Rectal smooth muscle tissue (tissue), 1 donor: Measurements from ENCODE around the gene LHFPL4.

Experiments
- H3K27ac ChIP-seq: one replicate; pipeline ENCODE4 v1.7.0; 2013; ENCODE audit warnings: low read depth, low read length, inconsistent platforms
- H3K27me3 ChIP-seq: one replicate; pipeline ENCODE4 v1.7.0; 2013; ENCODE audit warnings: low read length; ENCODE audit not compliant: control insufficient read depth, insufficient read depth
- H3K36me3 ChIP-seq: one replicate; pipeline ENCODE4 v1.7.0; 2013; ENCODE audit warnings: low read length; ENCODE audit not compliant: control insufficient read depth, insufficient read depth
- H3K4me1 ChIP-seq: one replicate; pipeline ENCODE4 v1.7.0; 2013; ENCODE audit warnings: low read length; ENCODE audit not compliant: control insufficient read depth, insufficient read depth
- H3K4me3 ChIP-seq: one replicate; pipeline ENCODE4 v1.7.0; 2013; ENCODE audit warnings: low read length
- H3K9ac ChIP-seq: one replicate; pipeline ENCODE4 v1.7.0; 2013; ENCODE audit warnings: low read length

Gene LHFPL4

DNA sequence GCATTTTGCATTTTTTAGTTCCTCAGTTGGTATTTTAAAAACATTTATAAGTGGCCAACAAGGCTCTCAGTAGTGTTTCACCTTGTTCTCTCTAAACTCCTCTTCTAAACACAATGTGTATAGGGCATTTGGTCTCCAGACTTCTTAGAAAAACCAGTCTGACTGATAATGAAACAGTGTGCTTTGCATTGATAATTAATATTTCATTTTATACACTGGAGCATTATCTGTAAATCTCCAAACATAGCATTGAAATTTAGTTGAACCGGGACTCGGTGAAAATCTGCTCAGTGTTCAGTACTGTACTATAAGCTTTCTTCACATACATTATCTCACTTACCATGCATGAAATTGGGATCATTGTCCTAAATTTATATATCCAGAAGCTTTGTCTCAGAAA is 102.6 kb downstream of the LHFPL4 start:
- H3K4me1 ChIP-seq = no peaks in the 10 kb centered on the region
- no peaks in the 10 kb centered on the region for H3K27me3 ChIP-seq
- H3K36me3 ChIP-seq = peaks cover 38% of the 10 kb centered on the region
- H3K4me3 ChIP-seq = no peak overlapping the region
- no peak overlapping the region for H3K27ac ChIP-seq
- H3K9ac ChIP-seq = no peak overlapping the region

DNA sequence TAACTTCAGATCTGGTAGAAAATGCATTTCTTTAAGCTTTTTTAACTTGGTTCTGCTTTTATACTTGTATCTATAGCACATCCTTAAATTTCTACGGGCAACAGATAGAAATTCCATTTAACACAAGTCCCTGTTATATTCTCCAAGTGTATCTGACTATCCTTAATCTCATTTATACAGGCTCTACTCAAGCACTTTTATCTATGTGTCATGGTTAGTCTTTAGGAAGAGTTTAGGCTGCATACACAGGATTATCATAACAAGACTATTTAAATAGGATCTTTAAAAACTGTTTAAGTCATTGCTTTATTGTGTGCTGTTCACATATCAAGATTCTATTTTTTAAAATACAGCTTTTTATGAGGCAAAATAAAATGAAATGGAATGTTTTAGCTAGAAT is 103.5 kb downstream of the LHFPL4 start:
- no peak overlapping the region for H3K27ac ChIP-seq
- H3K9ac ChIP-seq = no peak overlapping the region
- H3K27me3 ChIP-seq = no peaks in the 10 kb centered on the region
- H3K4me1 ChIP-seq = no peaks in the 10 kb centered on the region
- H3K36me3 ChIP-seq = peaks cover 37% of the 10 kb centered on the region
- H3K4me3 ChIP-seq = no peak overlapping the region

DNA sequence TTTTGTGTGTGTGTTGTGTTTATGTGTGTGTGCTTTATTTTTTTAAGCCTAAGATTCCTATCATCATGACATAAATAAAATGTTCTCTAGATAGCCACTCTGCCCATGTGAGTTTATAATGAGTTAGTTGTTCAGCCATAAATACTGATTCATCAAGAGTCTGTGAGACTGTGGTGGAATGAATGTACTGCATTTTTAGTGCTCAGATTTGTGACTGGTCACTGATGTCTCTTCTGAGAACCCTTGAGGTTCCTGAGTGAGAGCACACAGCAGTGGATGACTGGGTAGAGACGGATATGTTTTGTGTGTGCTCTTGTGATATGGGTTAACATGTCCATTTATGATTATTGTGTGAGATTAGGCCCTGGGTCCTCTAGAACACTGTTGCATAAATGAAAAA is 105.0 kb downstream of the LHFPL4 start:
- Histone ChIP-seq H3K4me1 (no peaks in the 10 kb centered on the region), H3K9ac (no peak overlapping the region), H3K27ac (no peak overlapping the region), H3K4me3 (no peak overlapping the region), H3K36me3 (peaks cover 41% of the 10 kb centered on the region), H3K27me3 (no peaks in the 10 kb centered on the region)
